ENCODE results near the gene HEMK1.

DNA sequence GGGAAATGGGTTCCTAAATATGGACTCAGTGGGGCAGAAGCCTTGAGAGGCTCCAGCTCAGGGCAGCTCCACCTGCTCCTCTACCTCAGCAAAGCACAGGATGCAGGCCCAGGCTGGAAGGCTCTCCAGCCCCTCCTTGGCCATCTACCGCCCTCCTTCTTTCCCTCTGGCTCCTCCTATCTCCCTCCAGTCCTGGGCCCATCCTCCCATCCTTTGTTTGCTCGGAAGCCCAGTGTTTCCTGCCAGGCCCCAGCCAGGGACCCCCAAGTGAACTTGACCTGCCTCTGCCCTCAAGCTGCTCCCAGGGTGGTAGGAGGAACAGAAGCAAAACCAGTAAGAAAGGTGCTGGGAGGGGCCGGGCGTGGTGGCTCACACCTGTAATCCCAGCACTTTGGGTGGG, 67.7 kb downstream of the HEMK1 start:
- no peak for TF ChIP-seq EZH2phosphoT487 (IDR thresholded peaks at IDR 0.05; ENCODE audit: borderline replicate concordance, low read depth, low read length)
- TF ChIP-seq, protein P1, sequence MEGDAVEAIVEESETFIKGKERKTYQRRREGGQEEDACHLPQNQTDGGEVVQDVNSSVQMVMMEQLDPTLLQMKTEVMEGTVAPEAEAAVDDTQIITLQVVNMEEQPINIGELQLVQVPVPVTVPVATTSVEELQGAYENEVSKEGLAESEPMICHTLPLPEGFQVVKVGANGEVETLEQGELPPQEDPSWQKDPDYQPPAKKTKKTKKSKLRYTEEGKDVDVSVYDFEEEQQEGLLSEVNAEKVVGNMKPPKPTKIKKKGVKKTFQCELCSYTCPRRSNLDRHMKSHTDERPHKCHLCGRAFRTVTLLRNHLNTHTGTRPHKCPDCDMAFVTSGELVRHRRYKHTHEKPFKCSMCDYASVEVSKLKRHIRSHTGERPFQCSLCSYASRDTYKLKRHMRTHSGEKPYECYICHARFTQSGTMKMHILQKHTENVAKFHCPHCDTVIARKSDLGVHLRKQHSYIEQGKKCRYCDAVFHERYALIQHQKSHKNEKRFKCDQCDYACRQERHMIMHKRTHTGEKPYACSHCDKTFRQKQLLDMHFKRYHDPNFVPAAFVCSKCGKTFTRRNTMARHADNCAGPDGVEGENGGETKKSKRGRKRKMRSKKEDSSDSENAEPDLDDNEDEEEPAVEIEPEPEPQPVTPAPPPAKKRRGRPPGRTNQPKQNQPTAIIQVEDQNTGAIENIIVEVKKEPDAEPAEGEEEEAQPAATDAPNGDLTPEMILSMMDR (conservative IDR thresholded peaks at IDR 0.05; ENCODE audit: low read length) = no peak
